HG03378 (cell line): ENCODE results near the gene PRAMEF8.
"Not testable (repeated sequence)": the region's sequence is repeated elsewhere in the genome, so short reads cannot be mapped to it uniquely, and the experiment has no call there.

ENCODE experiments used
- ATAC-seq: cut with Tn5 transposase; IDR thresholded peaks from one replicate; pipeline ENCODE4 v1.9.1; 2021; ENCODE audit warnings: mild to moderate bottlenecking, moderate library complexity; ENCODE audit not compliant: unreplicated experiment

Gene PRAMEF8

DNA sequence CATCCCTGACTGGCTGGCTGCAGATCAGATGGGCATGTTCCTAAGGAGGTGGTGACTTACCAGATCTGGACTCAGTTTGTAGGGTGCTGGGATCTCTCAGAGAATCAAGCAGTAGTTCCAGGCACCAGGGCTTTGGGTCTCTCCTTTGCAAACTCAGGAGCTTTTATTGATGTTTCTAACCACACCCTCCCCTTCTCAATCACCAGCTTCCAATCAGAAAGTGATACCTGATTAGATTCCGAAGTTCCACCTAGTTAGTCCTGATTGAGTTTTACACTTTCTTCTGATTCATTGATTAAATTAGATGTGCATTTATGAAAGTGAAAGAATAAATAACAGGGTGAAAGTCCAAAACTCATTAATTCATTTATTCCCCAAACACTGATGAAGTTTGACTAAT lies at the start of gene PRAMEF8:
Gene PRAMEF8 (minus strand): TSS at position 101 of the 400 bp plus-strand sequence. CDS start 1,046 bp downstream, outside the sequence.
- not testable (repeated sequence) for ATAC-seq

DNA sequence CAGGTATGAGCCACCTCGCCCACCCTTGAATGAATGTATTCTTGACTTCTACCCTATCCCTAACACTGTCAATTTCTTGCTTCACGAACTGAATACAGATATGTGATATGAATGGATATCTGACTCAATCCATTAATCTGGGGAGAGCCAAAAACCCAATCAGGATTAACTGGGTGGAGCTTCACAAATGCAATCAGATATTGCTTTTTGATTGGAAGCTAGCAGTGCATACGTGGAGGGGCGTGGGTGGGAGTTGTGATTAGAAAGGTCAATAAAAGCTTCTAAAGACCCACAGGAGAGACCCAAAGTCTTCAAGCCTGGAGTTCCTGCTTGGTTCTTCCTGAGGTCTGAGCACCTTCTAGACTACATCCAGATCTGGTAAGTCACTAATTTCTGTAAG lies 30.3 kb upstream of the PRAMEF8 start, which contains the start of gene PRAMEF15:
Gene PRAMEF15 (plus strand): TSS at position 301 of the 400 bp plus-strand sequence. CDS start 2,827 bp downstream, outside the sequence.
- not testable (repeated sequence) for ATAC-seq

DNA sequence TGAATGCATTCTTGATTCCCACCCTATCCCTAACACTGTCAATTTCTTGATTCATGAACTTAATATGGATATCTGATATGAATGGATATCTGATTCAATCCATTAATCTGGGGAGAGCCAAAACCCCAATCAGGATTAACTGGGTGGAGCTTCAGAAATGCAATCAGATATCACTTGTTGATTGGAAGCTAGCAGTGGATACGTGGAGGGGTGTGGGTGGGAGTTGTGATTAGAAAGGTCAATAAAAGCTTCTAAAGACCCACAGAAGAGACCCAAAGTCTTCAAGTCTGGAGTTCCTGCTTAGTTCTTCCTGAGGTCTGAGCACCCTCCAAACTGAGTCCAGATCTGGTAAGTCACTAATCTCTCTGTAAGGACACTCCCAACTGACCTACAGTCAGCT lies 18.3 kb upstream of the PRAMEF8 start, which contains the start of gene PRAMEF33:
Gene PRAMEF33 (plus strand): TSS at position 301 of the 400 bp plus-strand sequence. CDS start 2,416 bp downstream, outside the sequence.
- ATAC-seq = not testable (repeated sequence)

DNA sequence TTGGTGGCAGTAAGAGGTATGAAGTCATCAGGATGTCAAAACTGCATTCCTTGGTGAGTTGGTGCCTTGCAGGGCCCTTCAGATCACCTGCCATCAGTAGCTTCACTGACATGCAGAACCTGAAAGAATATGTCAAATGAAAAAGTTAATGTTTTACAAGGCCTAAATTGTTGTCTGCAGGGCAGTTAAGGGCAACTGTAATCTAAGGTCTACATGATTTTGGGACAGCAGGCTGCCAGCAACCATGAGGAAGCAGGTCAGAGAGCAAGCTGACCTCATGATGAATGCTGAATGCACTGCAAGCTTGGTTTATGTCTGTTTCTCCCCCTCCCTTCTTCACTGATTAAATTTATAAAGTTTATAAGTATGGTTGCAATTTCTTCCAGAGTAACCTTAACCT lies 17.3 kb upstream of the PRAMEF8 start:
- not testable (repeated sequence) for ATAC-seq

DNA sequence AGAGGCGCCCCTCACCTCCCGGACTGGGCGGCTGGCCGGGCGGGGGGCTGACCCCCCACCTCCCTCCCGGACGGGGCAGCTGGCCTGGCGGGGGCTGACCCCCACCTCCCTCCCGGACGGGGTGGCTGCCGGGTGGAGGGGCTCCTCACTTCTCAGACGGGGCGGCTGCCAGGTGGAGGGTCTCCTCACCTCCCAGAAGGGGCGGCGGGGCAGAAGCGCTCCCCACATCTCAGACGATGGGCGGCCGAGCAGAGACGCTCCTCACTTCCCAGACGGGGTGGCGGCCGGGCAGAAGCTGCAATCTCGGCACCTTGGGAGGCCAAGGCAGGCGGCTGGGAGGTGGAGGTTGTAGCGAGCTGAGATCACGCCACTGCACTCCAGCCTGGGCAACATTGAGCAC lies 13.8 kb upstream of the PRAMEF8 start:
- ATAC-seq = not testable (repeated sequence)

DNA sequence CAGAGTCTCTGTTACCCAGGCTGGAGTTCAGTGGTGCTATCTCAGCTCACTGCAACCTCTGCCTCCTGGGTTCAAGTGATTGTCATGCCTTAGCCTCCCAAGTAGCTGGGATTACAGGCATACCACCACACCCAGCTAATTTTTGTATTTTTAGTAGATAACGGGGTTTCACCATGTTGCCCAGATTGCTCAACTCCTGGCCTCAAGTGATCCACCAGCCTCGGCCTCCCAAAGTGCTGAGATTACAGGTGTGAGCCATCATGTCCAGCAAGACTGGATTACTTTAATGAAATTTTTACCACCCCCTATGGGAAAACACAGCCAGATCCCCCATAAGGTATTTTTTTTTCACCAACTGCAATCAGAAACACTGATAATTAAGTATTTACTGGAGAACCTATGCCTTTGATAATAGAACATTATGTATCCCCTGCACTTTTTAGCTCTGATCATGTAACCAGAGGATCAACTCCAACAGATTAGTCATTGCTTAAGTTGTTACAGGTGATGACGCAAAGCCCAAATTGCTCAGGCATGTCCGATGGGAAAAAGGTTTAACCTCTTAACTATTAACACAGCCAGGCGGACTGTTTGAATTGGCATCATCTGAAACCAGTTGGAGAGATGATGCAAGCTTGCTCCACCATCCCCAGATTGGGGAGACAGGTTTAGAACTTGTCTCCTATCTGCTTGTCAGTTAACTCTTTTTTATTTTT lies 12.4 kb upstream of the PRAMEF8 start:
- not testable (repeated sequence) for ATAC-seq

DNA sequence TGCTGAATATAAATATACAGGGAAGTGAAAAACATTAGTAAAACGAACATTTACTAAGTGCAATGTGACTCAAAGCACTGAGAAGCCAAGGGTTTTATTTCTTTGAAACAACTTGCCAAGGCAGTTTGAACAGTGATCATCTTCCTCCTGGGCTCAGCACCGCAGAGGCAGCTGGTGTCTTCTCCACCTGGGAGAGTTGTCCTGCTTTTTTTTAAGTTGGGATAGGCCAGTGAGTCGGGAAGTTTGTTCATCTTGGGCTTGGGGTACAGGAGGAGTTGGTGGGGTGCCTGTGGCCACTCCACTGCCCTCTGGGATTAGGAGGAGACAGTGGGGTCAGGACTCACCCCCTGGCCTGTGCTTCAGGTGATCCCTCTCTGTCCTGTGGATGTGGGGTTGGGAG lies 4.1 kb upstream of the PRAMEF8 start:
- not testable (repeated sequence) for ATAC-seq

DNA sequence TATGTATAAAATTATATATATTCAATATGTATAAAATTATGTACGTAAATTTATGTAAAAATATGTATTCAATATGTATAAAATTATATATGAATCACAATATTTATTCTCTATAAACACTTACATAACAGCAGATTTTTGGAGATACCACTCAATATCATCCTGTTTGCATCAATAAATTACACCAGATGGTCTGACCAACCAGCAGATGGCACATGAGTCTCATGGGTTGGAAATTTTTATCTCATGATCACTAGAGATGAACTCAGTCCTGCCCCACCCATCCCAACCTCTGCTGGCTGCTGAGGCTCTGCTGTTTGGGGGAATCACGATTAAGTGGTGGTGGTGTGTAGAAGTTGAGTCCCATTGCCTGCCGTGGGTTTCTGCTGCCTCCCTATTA lies 5.3 kb downstream of the PRAMEF8 start:
- not testable (repeated sequence) for ATAC-seq

DNA sequence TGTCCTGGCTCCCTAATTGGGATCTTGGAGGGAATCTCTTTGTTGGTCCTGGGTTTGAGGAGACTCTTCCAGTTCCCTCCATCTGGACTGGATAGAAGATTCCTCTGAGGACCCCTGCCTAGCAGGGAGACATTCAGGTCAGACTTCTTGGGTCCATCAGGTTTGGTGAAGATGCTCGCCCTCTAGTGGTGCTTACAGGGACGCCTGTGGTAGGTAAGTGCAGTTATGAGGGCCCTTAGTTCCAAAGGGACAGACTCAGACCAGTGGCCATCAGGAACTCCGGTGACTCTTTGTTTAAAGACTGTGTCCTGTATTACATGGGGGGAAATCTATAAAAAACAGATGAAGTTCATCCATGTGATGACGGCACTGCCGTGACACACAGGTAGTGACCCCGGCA lies 7.9 kb downstream of the PRAMEF8 start:
- ATAC-seq = not testable (repeated sequence)

DNA sequence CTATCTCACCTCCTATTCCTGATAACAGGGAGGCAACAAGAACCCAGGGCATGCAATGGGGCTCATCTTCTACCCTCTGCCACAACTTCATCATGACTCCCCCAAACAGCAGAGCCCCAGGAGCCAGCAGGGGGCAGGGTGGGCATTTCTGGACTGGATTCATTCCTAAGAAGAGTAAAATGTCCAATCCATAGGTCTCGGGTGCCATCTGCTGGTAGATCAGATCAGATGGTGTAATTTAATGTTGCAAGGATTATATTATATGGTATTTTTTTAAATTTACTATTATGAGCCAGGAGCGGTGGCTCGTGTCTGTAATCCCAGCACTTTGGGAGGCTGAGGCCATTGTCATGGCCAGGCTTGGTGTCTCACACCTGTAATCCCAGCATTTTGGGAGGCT lies 19.8 kb downstream of the PRAMEF8 start:
- not testable (repeated sequence) for ATAC-seq

DNA sequence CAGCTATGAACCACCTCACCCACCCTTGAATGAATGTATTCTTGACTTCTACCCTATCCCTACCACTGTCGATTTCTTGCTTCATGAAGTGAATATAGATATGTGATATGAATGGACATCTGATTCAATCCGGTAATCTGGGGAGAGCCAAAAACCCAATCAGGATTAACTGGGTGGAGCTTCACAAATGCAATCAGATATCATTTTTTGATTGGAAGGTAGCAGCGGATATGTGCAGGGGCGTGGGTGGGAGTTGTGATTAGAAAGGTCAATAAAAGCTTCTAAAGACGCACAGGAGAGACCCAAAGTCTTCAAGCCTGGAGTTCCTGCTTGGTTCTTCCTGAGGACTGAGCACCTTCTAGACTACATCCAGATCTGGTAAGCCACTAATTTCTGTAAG lies 31.0 kb downstream of the PRAMEF8 start, which contains the start of gene PRAMEF5:
Gene PRAMEF5 (plus strand): TSS at position 301 of the 400 bp plus-strand sequence. CDS start 5,071 bp downstream, outside the sequence.
- ATAC-seq = not testable (repeated sequence)

DNA sequence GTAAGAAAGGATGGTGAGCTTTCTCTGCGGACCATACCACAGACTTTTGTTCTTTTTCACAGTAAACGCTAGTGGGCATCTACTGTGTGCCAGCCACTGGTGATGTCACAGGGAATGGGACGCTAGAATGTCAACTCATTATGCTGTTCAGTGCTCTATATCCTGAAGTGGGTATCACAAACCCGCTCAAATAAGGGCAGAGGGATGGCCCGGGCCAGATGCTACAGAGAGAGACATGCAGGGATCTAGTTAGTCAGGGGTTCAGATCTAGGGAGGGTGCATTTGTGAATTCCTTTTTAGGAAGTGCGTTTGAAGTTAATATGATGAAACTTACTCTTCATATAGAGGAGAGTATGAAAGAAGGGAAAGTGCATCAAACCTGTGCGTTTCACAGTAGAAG lies 37.8 kb downstream of the PRAMEF8 start:
- not testable (repeated sequence) for ATAC-seq

DNA sequence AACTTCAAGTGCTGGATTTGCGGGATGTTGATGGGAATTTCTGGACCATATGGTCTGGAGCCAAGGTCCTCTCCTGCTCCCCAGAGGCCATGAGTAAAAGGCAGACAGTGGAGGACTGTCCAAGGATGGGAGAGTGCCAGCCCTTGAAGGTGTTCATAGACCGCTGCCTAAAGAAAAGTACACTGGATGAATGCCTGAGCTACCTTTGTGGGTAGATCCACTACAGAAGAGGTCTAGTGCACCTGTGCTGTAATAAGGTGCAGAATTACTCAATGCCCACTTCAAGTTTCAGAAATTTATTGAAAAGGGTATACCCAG lies 38.4 kb downstream of the PRAMEF8 start:
- not testable (repeated sequence) for ATAC-seq

DNA sequence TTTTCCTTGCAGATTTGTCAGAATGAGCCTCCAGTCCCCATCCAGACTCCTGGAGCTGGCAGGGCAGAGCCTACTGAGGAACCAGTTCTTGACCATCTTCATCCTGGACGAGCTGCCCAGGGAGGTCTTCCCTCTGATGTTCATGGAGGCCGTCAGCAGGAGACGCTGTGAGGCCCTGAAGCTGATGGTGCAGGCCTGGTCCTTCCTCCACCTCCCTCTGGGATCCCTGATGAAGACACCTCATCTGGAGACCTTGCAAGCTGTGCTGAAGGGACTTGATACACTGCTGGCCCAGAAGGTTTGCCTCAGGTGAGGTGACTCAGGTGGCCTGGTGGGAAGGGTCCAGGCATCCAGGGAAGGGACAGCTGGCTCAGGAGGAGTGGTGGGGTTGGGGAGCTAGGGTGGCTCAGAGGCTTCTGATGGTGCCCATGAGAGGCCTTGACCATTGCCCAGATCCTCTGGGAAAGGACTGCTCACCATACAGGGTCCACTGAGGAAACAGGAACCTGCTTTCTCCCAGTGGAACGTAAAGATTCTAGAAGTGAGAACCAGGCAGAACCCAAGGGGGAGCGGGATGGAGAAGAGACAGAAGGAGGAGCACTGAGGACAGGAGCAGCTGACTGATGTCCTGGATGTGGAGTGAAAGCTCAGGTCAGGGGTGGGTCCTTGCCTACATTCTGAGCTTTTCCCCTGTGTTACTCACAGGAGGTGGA lies 38.9 kb downstream of the PRAMEF8 start:
- not testable (repeated sequence) for ATAC-seq

DNA sequence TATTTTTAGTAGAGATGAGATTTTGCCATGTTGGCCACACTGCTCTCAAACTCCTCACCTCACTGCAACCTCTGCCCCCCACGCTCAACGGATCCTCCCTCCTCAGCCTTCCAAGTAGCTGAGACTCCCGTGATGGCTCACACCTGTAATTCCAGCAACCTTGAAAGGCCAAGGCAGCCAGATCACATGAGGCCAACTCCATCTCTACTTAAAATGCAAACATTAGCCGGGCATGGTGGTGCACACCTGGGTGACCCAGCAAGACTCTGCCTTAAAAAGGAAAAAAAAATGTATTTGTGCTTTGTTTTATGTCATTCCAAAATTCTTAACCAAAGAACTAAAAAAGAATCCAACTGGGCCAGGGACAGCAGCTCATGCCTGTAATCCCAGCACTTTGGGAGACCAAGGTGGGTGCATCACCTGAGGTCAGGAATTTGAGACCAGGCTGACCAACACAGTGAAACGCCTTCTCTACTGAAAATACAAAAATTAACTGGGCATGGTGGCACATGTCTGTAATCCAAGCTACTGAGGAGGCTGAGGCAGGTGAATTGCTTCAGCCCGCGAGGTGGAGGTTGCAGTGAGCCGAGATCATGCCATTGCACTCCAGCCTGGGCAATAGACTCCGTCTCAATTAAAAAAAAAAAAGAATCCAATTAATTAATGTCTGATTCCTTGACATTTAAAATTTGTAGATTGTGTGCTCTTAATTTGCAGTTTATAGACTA lies 41.2 kb downstream of the PRAMEF8 start:
- ATAC-seq = not testable (repeated sequence)

DNA sequence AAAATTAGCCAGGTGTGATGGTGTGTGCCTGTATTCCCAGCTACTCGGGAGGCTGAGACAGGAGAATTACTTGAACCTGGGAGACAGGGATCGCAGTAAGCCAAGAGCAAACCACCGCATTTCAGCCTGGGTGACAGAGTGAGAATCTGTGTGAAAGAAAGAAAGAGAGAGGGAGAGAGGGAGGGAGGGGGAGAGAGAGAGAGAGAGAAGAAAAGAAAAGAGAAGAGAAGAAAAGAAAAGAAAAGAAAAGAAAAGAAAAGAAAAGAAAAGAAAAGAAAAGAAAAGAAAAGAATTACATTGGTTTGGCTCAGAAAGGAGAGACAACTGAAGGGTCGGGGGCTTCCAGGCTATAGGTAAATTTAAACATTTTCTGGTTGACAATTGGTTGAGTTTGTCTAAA lies 45.3 kb downstream of the PRAMEF8 start:
- not testable (repeated sequence) for ATAC-seq

DNA sequence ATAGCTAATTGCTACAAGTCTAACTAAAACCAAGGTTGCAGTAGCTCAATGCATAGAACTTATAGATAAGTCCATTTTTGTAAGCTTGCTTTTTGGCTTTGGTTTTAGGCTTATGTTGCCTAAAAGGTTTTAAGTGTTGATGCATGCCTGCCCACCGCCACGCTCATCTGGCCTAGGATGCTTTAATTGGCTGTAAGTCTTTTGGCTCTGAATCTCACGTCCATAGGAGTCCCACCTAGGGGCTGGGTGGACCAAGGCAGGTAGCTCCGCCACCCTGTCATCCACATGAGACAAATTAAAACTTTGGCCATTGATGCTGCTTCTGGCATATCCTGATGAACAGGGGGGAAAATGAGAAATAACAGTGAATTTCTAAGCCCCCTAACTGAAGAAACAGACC lies 47.4 kb downstream of the PRAMEF8 start:
- ATAC-seq = not testable (repeated sequence)

DNA sequence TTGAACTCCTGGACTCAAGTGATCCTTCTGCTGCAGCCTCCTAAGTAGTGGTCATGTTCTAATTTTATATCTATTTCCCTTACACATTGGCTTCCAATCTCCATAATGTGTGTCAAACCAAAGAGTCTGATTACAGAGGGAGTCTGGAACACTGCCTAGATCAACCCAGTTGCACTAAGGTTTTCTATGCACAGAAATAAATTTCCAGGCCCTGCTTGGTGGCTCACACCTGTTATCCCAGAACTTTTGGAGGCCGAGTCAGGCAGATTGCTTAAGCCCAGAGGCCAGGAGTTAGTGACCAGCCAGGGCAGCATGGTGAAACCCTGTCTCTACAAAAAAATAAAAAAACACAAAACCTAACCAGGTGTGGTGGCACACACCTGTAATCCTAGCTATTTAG lies 50.9 kb downstream of the PRAMEF8 start:
- not testable (repeated sequence) for ATAC-seq

DNA sequence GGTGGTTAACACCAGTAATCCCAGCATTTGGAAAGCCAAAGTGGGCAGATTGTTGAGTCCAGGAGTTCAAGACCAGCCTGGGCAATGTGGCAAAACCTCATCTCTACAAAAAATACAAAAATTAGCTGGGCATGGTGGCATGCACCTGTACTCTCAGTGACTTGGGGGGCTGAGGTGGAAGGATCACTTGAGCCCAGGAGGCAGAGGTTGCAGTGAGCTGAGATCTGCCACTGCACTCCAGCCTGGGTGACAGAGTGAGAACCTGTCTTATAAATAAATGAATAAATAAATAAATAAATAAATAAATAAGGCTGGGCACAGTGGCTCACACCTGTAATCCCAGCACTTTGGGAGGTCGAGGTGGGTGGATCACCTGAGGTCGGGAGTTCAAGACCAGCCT lies 52.9 kb downstream of the PRAMEF8 start:
- ATAC-seq = not testable (repeated sequence)
